MM.1S (cell line): Measurements from ENCODE around the gene ATXN1.

ENCODE experiments used
- EZH2 ChIP-seq: fragments of 300-600 bp; sonication (generic); optimal IDR thresholded peaks from 2 replicates; pipeline ENCODE3; 2017; ENCODE audit warnings: low read depth, mild to moderate bottlenecking, antibody characterized with exemption, low read length, mixed read lengths
- TF ChIP-seq, protein P1 (sequence below): fragments of 300-600 bp; sonication (generic); IDR thresholded peaks from 2 replicates; pipeline ENCODE4 v1.5.1; 2016; ENCODE audit warnings: antibody characterized with exemption, low read length, mixed read lengths

DNA sequence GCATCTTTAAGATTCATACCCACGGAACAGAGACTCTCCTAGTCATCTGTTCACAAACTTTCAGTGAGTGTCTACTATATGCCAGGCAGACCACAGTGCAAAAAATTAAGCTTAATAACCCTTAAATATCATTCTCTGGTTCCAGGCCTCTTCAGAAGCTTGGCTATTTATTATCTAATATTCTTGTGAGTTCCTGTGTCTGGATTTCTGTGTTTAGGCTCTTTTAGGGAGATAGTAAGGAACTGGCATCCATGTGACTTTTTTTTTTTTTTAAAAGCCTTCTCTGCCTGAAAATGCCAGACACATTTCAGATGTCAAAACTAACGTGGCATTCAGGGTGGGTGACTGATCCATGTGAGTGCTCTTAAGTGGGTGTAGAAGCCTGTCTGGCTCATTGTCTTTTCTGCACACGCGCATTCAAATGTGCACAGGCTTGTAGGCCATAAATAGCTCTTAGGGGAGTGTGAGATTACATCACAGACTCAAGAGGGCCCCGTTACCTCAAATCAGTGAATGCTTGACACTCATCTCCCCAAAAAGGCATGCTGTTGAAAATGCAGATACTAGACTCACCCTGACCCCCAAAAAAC, 380.9 kb downstream of the ATXN1 start:
- TF ChIP-seq, protein P1, sequence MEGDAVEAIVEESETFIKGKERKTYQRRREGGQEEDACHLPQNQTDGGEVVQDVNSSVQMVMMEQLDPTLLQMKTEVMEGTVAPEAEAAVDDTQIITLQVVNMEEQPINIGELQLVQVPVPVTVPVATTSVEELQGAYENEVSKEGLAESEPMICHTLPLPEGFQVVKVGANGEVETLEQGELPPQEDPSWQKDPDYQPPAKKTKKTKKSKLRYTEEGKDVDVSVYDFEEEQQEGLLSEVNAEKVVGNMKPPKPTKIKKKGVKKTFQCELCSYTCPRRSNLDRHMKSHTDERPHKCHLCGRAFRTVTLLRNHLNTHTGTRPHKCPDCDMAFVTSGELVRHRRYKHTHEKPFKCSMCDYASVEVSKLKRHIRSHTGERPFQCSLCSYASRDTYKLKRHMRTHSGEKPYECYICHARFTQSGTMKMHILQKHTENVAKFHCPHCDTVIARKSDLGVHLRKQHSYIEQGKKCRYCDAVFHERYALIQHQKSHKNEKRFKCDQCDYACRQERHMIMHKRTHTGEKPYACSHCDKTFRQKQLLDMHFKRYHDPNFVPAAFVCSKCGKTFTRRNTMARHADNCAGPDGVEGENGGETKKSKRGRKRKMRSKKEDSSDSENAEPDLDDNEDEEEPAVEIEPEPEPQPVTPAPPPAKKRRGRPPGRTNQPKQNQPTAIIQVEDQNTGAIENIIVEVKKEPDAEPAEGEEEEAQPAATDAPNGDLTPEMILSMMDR = no peak
- no peak for TF ChIP-seq EZH2
